GM23338 (cell line): ENCODE results near the gene NFATC1. TPM values are rescaled to one million over a fixed set of nuclear protein-coding genes. Genes with fewer than 3 reads are reported as not detected.

Experiments
- ATAC-seq: fragments of 200-7000 bp; cut with Tn5 transposase; 3 replicates; pipeline ENCODE4 v1.9.1; 2020
- DNase-seq: peaks from one replicate; pipeline ENCODE4 v3.0.0-alpha.2; 2015; ENCODE audit warnings: low spot score
- H2AFZ ChIP-seq: fragments of 200-600 bp; sonication (generic); 2 replicates; pipeline ENCODE4 v1.8.0; 2016; ENCODE audit warnings: antibody characterized with exemption, mild to moderate bottlenecking, moderate library complexity
- H3F3A ChIP-seq: fragments of 200-600 bp; sonication (generic); replicated peaks from 2 replicates; pipeline ENCODE4 v1.8.0; 2017; ENCODE audit warnings: antibody characterized with exemption, mixed run types, low read depth
- H3K27ac ChIP-seq: fragments of 200-600 bp; sonication (generic); 2 replicates; pipeline ENCODE4 v1.6.1; 2016; ENCODE audit warnings: low read depth
- H3K27me3 ChIP-seq: fragments of 200-600 bp; sonication (generic); 2 replicates; pipeline ENCODE4 v1.8.0; 2016; ENCODE audit warnings: mild to moderate bottlenecking, mixed run types, moderate library complexity; ENCODE audit not compliant: insufficient read depth
- H3K36me3 ChIP-seq: fragments of 200-600 bp; sonication (generic); 2 replicates; pipeline ENCODE4 v1.8.0; 2016; ENCODE audit warnings: mild to moderate bottlenecking; ENCODE audit not compliant: insufficient read depth
- H3K4me1 ChIP-seq: fragments of 200-600 bp; sonication (generic); 2 replicates; pipeline ENCODE4 v1.8.0; 2016; ENCODE audit warnings: mild to moderate bottlenecking, moderate library complexity; ENCODE audit not compliant: insufficient read depth
- H3K4me2 ChIP-seq: fragments of 200-600 bp; sonication (generic); 2 replicates; pipeline ENCODE4 v1.7.1; 2017; ENCODE audit warnings: mixed run types
- H3K4me3 ChIP-seq: fragments of 200-600 bp; sonication (generic); 2 replicates; pipeline ENCODE4 v1.6.1; 2016; ENCODE audit warnings: mixed run types
- H3K79me2 ChIP-seq: fragments of 200-600 bp; sonication (generic); replicated peaks from 2 replicates; pipeline ENCODE4 v1.8.0; 2017; ENCODE audit warnings: mild to moderate bottlenecking; ENCODE audit not compliant: insufficient read depth
- H3K9me2 ChIP-seq: fragments of 200-600 bp; sonication (generic); 2 replicates; pipeline ENCODE4 v1.8.0; 2017; ENCODE audit not compliant: insufficient read depth
- H4K20me1 ChIP-seq: fragments of 200-600 bp; sonication (generic); replicated peaks from 2 replicates; pipeline ENCODE4 v1.8.0; 2017; ENCODE audit warnings: mild to moderate bottlenecking; ENCODE audit not compliant: insufficient read depth
- H3K27ac Mint-ChIP-seq: 2 replicates; pipeline ENCODE4 v1.8.0; 2020; ENCODE audit warnings: inconsistent platforms, mild to moderate bottlenecking, moderate library complexity, mixed read lengths
- H3K27me3 Mint-ChIP-seq: 3 replicates; pipeline ENCODE4 v1.8.0; 2022; ENCODE audit warnings: low read depth, mild to moderate bottlenecking, moderate library complexity, mixed read lengths, inconsistent platforms; ENCODE audit not compliant: insufficient read depth, poor library complexity
- H3K36me3 Mint-ChIP-seq: 3 replicates; pipeline ENCODE4 v1.8.0; 2021; ENCODE audit warnings: low read depth, mild to moderate bottlenecking, inconsistent platforms, moderate library complexity, mixed read lengths
- H3K4me1 Mint-ChIP-seq: 3 replicates; pipeline ENCODE4 v1.8.0; 2020; ENCODE audit warnings: mild to moderate bottlenecking, inconsistent platforms, mixed read lengths
- H3K4me3 Mint-ChIP-seq: 3 replicates; pipeline ENCODE4 v1.8.0; 2021; ENCODE audit warnings: moderate library complexity, mild to moderate bottlenecking, inconsistent platforms, mixed read lengths
- H3K9me3 Mint-ChIP-seq: 3 replicates; pipeline ENCODE4 v1.8.0; 2020; ENCODE audit warnings: moderate library complexity, mild to moderate bottlenecking, inconsistent platforms, mixed read lengths
- CREB1 ChIP-seq: fragments of 250-450 bp; sonication (Bioruptor Pico); IDR thresholded peaks from 2 replicates; pipeline ENCODE4 v1.5.0; 2020; ENCODE audit warnings: low read depth, mild to moderate bottlenecking, moderate library complexity
- CTCF ChIP-seq, 2 experiments: fragments of 200-600 bp in 1 of 2; sonication (generic) in 1 of 2; conservative IDR thresholded peaks; 2 replicates each; pipeline versions ENCODE4 v1.5.1 to v1.6.1; 2016 to 2017; ENCODE audit warnings: antibody characterized with exemption in 2 of 2, low read depth in 2 of 2, mild to moderate bottlenecking in 2 of 2, moderate library complexity in 1 of 2
- ETS1 ChIP-seq: IDR thresholded peaks from 2 replicates; pipeline ENCODE4 v1.6.1; 2016; ENCODE audit warnings: antibody characterized with exemption
- EZH2 ChIP-seq: fragments of 200-600 bp; sonication (generic); IDR thresholded peaks from one replicate; pipeline ENCODE4 v1.8.0; 2017; ENCODE audit warnings: antibody characterized with exemption, mild to moderate bottlenecking, low read depth; ENCODE audit not compliant: unreplicated experiment
- EZH2phosphoT487 ChIP-seq: fragments of 200-600 bp; sonication (generic); IDR thresholded peaks from one replicate; pipeline ENCODE4 v1.8.1; 2018; ENCODE audit warnings: antibody characterized with exemption; ENCODE audit not compliant: unreplicated experiment
- JUNB ChIP-seq: IDR thresholded peaks from one replicate; pipeline ENCODE4 v1.6.1; 2016; ENCODE audit warnings: antibody characterized with exemption; ENCODE audit not compliant: unreplicated experiment
- NANOG ChIP-seq: IDR thresholded peaks from 2 replicates; pipeline ENCODE4 v1.6.1; 2016; ENCODE audit warnings: antibody characterized with exemption, borderline replicate concordance
- POLR2AphosphoS5 ChIP-seq: IDR thresholded peaks from 2 replicates; pipeline ENCODE4 v1.6.1; 2016; ENCODE audit warnings: antibody characterized with exemption, low read depth
- REST ChIP-seq: IDR thresholded peaks from one replicate; pipeline ENCODE4 v1.6.1; 2018; ENCODE audit warnings: antibody characterized with exemption; ENCODE audit not compliant: unreplicated experiment
- STAT1 ChIP-seq: IDR thresholded peaks from one replicate; pipeline ENCODE4 v1.6.1; 2016; ENCODE audit warnings: antibody characterized with exemption; ENCODE audit not compliant: unreplicated experiment
- ZNF114 ChIP-seq: fragments of 250-450 bp; sonication (Bioruptor Pico); IDR thresholded peaks from 2 replicates; pipeline ENCODE4 v1.5.0; 2020; ENCODE audit warnings: mild to moderate bottlenecking, moderate library complexity
- ZNF331 ChIP-seq: fragments of 250-450 bp; sonication (Bioruptor Pico); IDR thresholded peaks from 2 replicates; pipeline ENCODE4 v1.5.0; 2020; ENCODE audit warnings: low read depth, mild to moderate bottlenecking, moderate library complexity
- ZNF462 ChIP-seq: fragments of 250-450 bp; sonication (Bioruptor Pico); IDR thresholded peaks from 2 replicates; pipeline ENCODE4 v1.5.0; 2020; ENCODE audit warnings: mild to moderate bottlenecking, moderate library complexity
- polyA plus RNA-seq: library from polyadenylated mRNA; unstranded; fragments of >200 nt; fragmentation: Nextera tagmentation; extraction: Ambion mirVana; gene quantifications from 2 replicates; pipeline ENCODE4 v1.2.1, GENCODE V29; 2016
- total RNA-seq: library from RNA; depleted of rRNA; stranded (reverse); fragments of >200 nt; shearing (Covaris generic); gene quantifications from 2 replicates; pipeline ENCODE4 v1.2.3, GENCODE V29; 2014

NFATC1 gene
- total and polyA plus RNA-seq, 2 experiments from 2014 or later: 3.9 to 6.4 TPM

GRCh38 chr18:79529991-79530390 lies 134.3 kb downstream of the NFATC1 start:
- Mint-ChIP-seq H3K36me3 (no peaks in the 10 kb centered on the region), H3K27me3 (peaks cover 18% of the 10 kb centered on the region)
- H3K27me3 ChIP-seq: no peaks in the 10 kb centered on the region

More at GRCh38 chr18:79529991-79530390, 134.3 kb downstream of the NFATC1 start:
- no peak overlapping the region for H3K4me3 Mint-ChIP-seq
- no peak overlapping the region for H3K27ac Mint-ChIP-seq
- H4K20me1 ChIP-seq: no peaks in the 10 kb centered on the region
- no peak overlapping the region for H3K27ac ChIP-seq
- H3K4me3 ChIP-seq: no peak overlapping the region
- TF ChIP-seq EZH2phosphoT487: no peak
- TF ChIP-seq ZNF114 (CRISPR knock-in tag): no peak
- no peak for TF ChIP-seq JUNB
- TF ChIP-seq REST: no peak
- no peak for TF ChIP-seq STAT1
- TF ChIP-seq ZNF331 (CRISPR knock-in tag): no peak
- no peak for TF ChIP-seq ETS1
- TF ChIP-seq NANOG: no peak
- no peak for TF ChIP-seq CTCF (conservative IDR thresholded peaks at IDR 0.05; ENCODE audit: low read depth in 2 of 2)
- no peak for TF ChIP-seq ZNF462
- no peak for TF ChIP-seq POLR2AphosphoS5
- TF ChIP-seq CREB1 (CRISPR knock-in tag): no peak
- TF ChIP-seq EZH2: no peak
- H3K36me3 ChIP-seq: no peaks in the 10 kb centered on the region
- no peak overlapping the region for H2AFZ ChIP-seq
- ATAC-seq (no peak), DNase-seq (no peak)
- H3K4me1 ChIP-seq: no peaks in the 10 kb centered on the region
- no peaks in the 10 kb centered on the region for H3K9me2 ChIP-seq
- H3K4me2 ChIP-seq: no peak overlapping the region
- no peaks in the 10 kb centered on the region for H3F3A ChIP-seq
- H3K9me3 Mint-ChIP-seq: no peaks in the 10 kb centered on the region
- no peaks in the 10 kb centered on the region for H3K79me2 ChIP-seq
- peaks cover 8% of the 10 kb centered on the region for H3K4me1 Mint-ChIP-seq
